ENCODE results near the gene CNTLN. TPM values are rescaled to one million over a fixed set of nuclear protein-coding genes. Genes with fewer than 3 reads are reported as not detected.

CNTLN gene
- total RNA-seq, 1 experiment from 2014 or later = 18.3 TPM

- H3K27ac ChIP-seq (ENCODE audit: low read length) = no peak overlapping the region
- H3K9me3 ChIP-seq (ENCODE audit: low read length) = no peaks in the 10 kb centered on the region
- H3K4me1 ChIP-seq (ENCODE audit: low read length) = no peaks in the 10 kb centered on the region
- no peak overlapping the region for H3K9ac ChIP-seq (ENCODE audit: low read length)
- no peak for DNase-seq
- H3K4me3 ChIP-seq (ENCODE audit: low read length) = no peak overlapping the region
- H3K79me2 ChIP-seq (ENCODE audit: low read length) = no peaks in the 10 kb centered on the region
- H3K36me3 ChIP-seq (ENCODE audit: insufficient read depth, low read length) = no peaks in the 10 kb centered on the region
- H4K20me1 ChIP-seq (ENCODE audit: insufficient read depth, low read depth, low read length) = no peaks in the 10 kb centered on the region
- no peak overlapping the region for H3K4me2 ChIP-seq (ENCODE audit: low read depth, low read length, poor library complexity, severe bottlenecking)
- no peak overlapping the region for H2AFZ ChIP-seq (ENCODE audit: low read length)
- no peaks in the 10 kb centered on the region for H3K9me2 ChIP-seq (replicated peaks; ENCODE audit: insufficient read depth, low read length)
- no peaks in the 10 kb centered on the region for H3K27me3 ChIP-seq (ENCODE audit: low read length)
These were observed 268.7 kb downstream of the CNTLN start for GRCh38 chr9:17403539-17403938.

- Histone ChIP-seq H3K79me2 (ENCODE audit: low read length) (no peaks in the 10 kb centered on the region), H3K27me3 (ENCODE audit: low read length) (no peaks in the 10 kb centered on the region), H3K9me2 (replicated peaks; ENCODE audit: insufficient read depth, low read length) (no peaks in the 10 kb centered on the region), H4K20me1 (ENCODE audit: insufficient read depth, low read depth, low read length) (no peaks in the 10 kb centered on the region), H3K4me3 (ENCODE audit: low read length) (no peak overlapping the region), H3K4me1 (ENCODE audit: low read length) (no peaks in the 10 kb centered on the region), H3K9me3 (ENCODE audit: low read length) (no peaks in the 10 kb centered on the region; the same call in 1 of the 2 replicates), H2AFZ (ENCODE audit: low read length) (no peak overlapping the region), H3K9ac (ENCODE audit: low read length) (no peak overlapping the region), H3K27ac (ENCODE audit: low read length) (no peak overlapping the region), H3K4me2 (ENCODE audit: low read depth, low read length, poor library complexity, severe bottlenecking) (no peak overlapping the region), H3K36me3 (ENCODE audit: insufficient read depth, low read length) (0 out of 2 replicates have a peak, but pooled peaks cover 13% of the 10 kb centered on the region)
- no peak for DNase-seq
These were observed 280.1 kb downstream of the CNTLN start for GRCh38 chr9:17414986-17415385.

GRCh38 chr9:17422994-17423680 is 288.3 kb downstream of the CNTLN start:
- Histone ChIP-seq H3K4me3 (ENCODE audit: low read length) (no peak overlapping the region), H3K27me3 (ENCODE audit: low read length) (no peaks in the 10 kb centered on the region), H3K36me3 (ENCODE audit: insufficient read depth, low read length) (no peaks in the 10 kb centered on the region), H3K4me1 (ENCODE audit: low read length) (no peaks in the 10 kb centered on the region), H3K9me3 (ENCODE audit: low read length) (no peaks in the 10 kb centered on the region), H3K9ac (ENCODE audit: low read length) (no peak overlapping the region), H3K9me2 (replicated peaks; ENCODE audit: insufficient read depth, low read length) (no peaks in the 10 kb centered on the region), H3K79me2 (ENCODE audit: low read length) (no peaks in the 10 kb centered on the region), H3K27ac (ENCODE audit: low read length) (no peak overlapping the region), H3K4me2 (ENCODE audit: low read depth, low read length, poor library complexity, severe bottlenecking) (no peak overlapping the region), H4K20me1 (ENCODE audit: insufficient read depth, low read depth, low read length) (no peaks in the 10 kb centered on the region), H2AFZ (ENCODE audit: low read length) (no peak overlapping the region)
- DNase-seq = no peak

GRCh38 chr9:17423681-17424011 is 288.8 kb downstream of the CNTLN start:
- Histone ChIP-seq H3K79me2 (ENCODE audit: low read length) (no peaks in the 10 kb centered on the region), H3K4me1 (ENCODE audit: low read length) (no peaks in the 10 kb centered on the region), H3K9ac (ENCODE audit: low read length) (no peak overlapping the region), H4K20me1 (ENCODE audit: insufficient read depth, low read depth, low read length) (no peaks in the 10 kb centered on the region), H3K9me3 (ENCODE audit: low read length) (no peaks in the 10 kb centered on the region), H2AFZ (ENCODE audit: low read length) (no peak overlapping the region), H3K36me3 (ENCODE audit: insufficient read depth, low read length) (no peaks in the 10 kb centered on the region), H3K4me2 (ENCODE audit: low read depth, low read length, poor library complexity, severe bottlenecking) (no peak overlapping the region), H3K27me3 (ENCODE audit: low read length) (no peaks in the 10 kb centered on the region), H3K4me3 (ENCODE audit: low read length) (no peak overlapping the region), H3K9me2 (replicated peaks; ENCODE audit: insufficient read depth, low read length) (no peaks in the 10 kb centered on the region), H3K27ac (ENCODE audit: low read length) (no peak overlapping the region)
- no peak for DNase-seq

GRCh38 chr9:17425384-17425783 is 290.5 kb downstream of the CNTLN start:
- no peaks in the 10 kb centered on the region for H3K9me3 ChIP-seq (ENCODE audit: low read length)
- no peak overlapping the region for H3K27ac ChIP-seq (ENCODE audit: low read length)
- no peak overlapping the region for H3K4me3 ChIP-seq (ENCODE audit: low read length)
- H3K4me1 ChIP-seq (ENCODE audit: low read length) = no peaks in the 10 kb centered on the region
- no peak for DNase-seq
- no peaks in the 10 kb centered on the region for H4K20me1 ChIP-seq (ENCODE audit: insufficient read depth, low read depth, low read length)
- H2AFZ ChIP-seq (ENCODE audit: low read length) = no peak overlapping the region
- H3K36me3 ChIP-seq (ENCODE audit: insufficient read depth, low read length) = peaks cover 1% of the 10 kb centered on the region; the same call in 1 of the 2 replicates
- H3K9me2 ChIP-seq (replicated peaks; ENCODE audit: insufficient read depth, low read length) = no peaks in the 10 kb centered on the region
- no peaks in the 10 kb centered on the region for H3K79me2 ChIP-seq (ENCODE audit: low read length)
- H3K9ac ChIP-seq (ENCODE audit: low read length) = no peak overlapping the region
- no peak overlapping the region for H3K4me2 ChIP-seq (ENCODE audit: low read depth, low read length, poor library complexity, severe bottlenecking)
- H3K27me3 ChIP-seq (ENCODE audit: low read length) = no peaks in the 10 kb centered on the region

GRCh38 chr9:17433526-17433925 is 298.7 kb downstream of the CNTLN start:
- Histone ChIP-seq H3K9ac (ENCODE audit: low read length) (no peak overlapping the region), H3K79me2 (ENCODE audit: low read length) (0 out of 2 replicates have a peak, but pooled peaks cover 2% of the 10 kb centered on the region), H3K4me1 (ENCODE audit: low read length) (peaks cover 3% of the 10 kb centered on the region; the same call in 1 of the 2 replicates), H4K20me1 (ENCODE audit: insufficient read depth, low read depth, low read length) (no peaks in the 10 kb centered on the region), H3K27me3 (ENCODE audit: low read length) (no peaks in the 10 kb centered on the region), H3K27ac (ENCODE audit: low read length) (no peak overlapping the region), H3K9me3 (ENCODE audit: low read length) (peaks cover 4% of the 10 kb centered on the region; the same call in 1 of the 2 replicates), H3K4me3 (ENCODE audit: low read length) (no peak overlapping the region), H3K36me3 (ENCODE audit: insufficient read depth, low read length) (peaks cover 9% of the 10 kb centered on the region; the same call in 1 of the 2 replicates), H3K4me2 (ENCODE audit: low read depth, low read length, poor library complexity, severe bottlenecking) (no peak overlapping the region), H3K9me2 (replicated peaks; ENCODE audit: insufficient read depth, low read length) (no peaks in the 10 kb centered on the region), H2AFZ (ENCODE audit: low read length) (no peak overlapping the region)
- DNase-seq = no peak

GRCh38 chr9:17436854-17437253 is 302.0 kb downstream of the CNTLN start:
- Histone ChIP-seq H2AFZ (ENCODE audit: low read length) (no peak overlapping the region), H3K9ac (ENCODE audit: low read length) (no peak overlapping the region), H3K4me1 (ENCODE audit: low read length) (peaks cover 3% of the 10 kb centered on the region; the same call in 1 of the 2 replicates), H3K36me3 (ENCODE audit: insufficient read depth, low read length) (no peaks in the 10 kb centered on the region), H3K79me2 (ENCODE audit: low read length) (0 out of 2 replicates have a peak, but pooled peaks cover 2% of the 10 kb centered on the region), H3K9me3 (ENCODE audit: low read length) (no peaks in the 10 kb centered on the region), H3K4me3 (ENCODE audit: low read length) (no peak overlapping the region), H3K9me2 (replicated peaks; ENCODE audit: insufficient read depth, low read length) (no peaks in the 10 kb centered on the region), H3K4me2 (ENCODE audit: low read depth, low read length, poor library complexity, severe bottlenecking) (no peak overlapping the region), H3K27ac (ENCODE audit: low read length) (no peak overlapping the region), H4K20me1 (ENCODE audit: insufficient read depth, low read depth, low read length) (no peaks in the 10 kb centered on the region), H3K27me3 (ENCODE audit: low read length) (no peaks in the 10 kb centered on the region)
- no peak for DNase-seq

- Histone ChIP-seq H2AFZ (ENCODE audit: low read length) (no peak overlapping the region), H3K27ac (ENCODE audit: low read length) (no peak overlapping the region), H3K4me3 (ENCODE audit: low read length) (no peak overlapping the region), H3K9ac (ENCODE audit: low read length) (no peak overlapping the region), H3K9me2 (replicated peaks; ENCODE audit: insufficient read depth, low read length) (no peaks in the 10 kb centered on the region), H3K4me1 (ENCODE audit: low read length) (peaks cover 3% of the 10 kb centered on the region; the same call in 1 of the 2 replicates), H3K79me2 (ENCODE audit: low read length) (0 out of 2 replicates have a peak, but pooled peaks cover 2% of the 10 kb centered on the region), H4K20me1 (ENCODE audit: insufficient read depth, low read depth, low read length) (no peaks in the 10 kb centered on the region), H3K36me3 (ENCODE audit: insufficient read depth, low read length) (no peaks in the 10 kb centered on the region), H3K9me3 (ENCODE audit: low read length) (no peaks in the 10 kb centered on the region), H3K4me2 (ENCODE audit: low read depth, low read length, poor library complexity, severe bottlenecking) (no peak overlapping the region), H3K27me3 (ENCODE audit: low read length) (no peaks in the 10 kb centered on the region)
- DNase-seq = no peak
These were observed 303.0 kb downstream of the CNTLN start for GRCh38 chr9:17437813-17438212.
